ENCODE data around the gene ZFYVE26. TPM values are rescaled to one million over a fixed set of nuclear protein-coding genes. Genes with fewer than 3 reads are reported as not detected.

The ZFYVE26 gene
- total and polyA plus RNA-seq, 10 of the 15 experiments (the other 5 are each of a cell fraction or from before 2014, with no cell fraction given) = 1.00 to 25.6 (median 12.0) TPM

DNA sequence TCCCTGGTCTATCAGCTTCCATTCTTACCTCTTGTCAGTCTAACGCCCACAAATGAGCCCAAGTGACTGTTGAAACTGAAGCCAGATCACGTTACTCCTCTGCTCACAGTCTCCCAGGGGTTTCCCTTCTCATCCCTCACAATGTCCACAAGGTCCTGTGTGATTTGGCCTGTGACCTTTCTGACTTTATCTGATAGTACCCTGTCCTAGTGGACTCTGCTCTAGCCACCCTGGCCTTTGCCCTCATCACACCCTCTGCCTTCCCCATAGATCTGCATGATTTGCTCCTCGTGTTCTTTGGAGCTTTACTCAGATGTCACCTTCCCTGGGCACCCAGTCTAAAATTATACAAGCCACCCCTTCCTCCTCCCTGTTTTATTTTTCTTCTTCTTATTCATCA, 59.2 kb downstream of the ZFYVE26 start (continued):
- TF ChIP-seq, protein P1, sequence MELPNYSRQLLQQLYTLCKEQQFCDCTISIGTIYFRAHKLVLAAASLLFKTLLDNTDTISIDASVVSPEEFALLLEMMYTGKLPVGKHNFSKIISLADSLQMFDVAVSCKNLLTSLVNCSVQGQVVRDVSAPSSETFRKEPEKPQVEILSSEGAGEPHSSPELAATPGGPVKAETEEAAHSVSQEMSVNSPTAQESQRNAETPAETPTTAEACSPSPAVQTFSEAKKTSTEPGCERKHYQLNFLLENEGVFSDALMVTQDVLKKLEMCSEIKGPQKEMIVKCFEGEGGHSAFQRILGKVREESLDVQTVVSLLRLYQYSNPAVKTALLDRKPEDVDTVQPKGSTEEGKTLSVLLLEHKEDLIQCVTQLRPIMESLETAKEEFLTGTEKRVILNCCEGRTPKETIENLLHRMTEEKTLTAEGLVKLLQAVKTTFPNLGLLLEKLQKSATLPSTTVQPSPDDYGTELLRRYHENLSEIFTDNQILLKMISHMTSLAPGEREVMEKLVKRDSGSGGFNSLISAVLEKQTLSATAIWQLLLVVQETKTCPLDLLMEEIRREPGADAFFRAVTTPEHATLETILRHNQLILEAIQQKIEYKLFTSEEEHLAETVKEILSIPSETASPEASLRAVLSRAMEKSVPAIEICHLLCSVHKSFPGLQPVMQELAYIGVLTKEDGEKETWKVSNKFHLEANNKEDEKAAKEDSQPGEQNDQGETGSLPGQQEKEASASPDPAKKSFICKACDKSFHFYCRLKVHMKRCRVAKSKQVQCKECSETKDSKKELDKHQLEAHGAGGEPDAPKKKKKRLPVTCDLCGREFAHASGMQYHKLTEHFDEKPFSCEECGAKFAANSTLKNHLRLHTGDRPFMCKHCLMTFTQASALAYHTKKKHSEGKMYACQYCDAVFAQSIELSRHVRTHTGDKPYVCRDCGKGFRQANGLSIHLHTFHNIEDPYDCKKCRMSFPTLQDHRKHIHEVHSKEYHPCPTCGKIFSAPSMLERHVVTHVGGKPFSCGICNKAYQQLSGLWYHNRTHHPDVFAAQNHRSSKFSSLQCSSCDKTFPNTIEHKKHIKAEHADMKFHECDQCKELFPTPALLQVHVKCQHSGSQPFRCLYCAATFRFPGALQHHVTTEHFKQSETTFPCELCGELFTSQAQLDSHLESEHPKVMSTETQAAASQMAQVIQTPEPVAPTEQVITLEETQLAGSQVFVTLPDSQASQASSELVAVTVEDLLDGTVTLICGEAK (IDR thresholded peaks at IDR 0.05; ENCODE audit: borderline replicate concordance) = no peak
- TF ChIP-seq, protein P2, sequence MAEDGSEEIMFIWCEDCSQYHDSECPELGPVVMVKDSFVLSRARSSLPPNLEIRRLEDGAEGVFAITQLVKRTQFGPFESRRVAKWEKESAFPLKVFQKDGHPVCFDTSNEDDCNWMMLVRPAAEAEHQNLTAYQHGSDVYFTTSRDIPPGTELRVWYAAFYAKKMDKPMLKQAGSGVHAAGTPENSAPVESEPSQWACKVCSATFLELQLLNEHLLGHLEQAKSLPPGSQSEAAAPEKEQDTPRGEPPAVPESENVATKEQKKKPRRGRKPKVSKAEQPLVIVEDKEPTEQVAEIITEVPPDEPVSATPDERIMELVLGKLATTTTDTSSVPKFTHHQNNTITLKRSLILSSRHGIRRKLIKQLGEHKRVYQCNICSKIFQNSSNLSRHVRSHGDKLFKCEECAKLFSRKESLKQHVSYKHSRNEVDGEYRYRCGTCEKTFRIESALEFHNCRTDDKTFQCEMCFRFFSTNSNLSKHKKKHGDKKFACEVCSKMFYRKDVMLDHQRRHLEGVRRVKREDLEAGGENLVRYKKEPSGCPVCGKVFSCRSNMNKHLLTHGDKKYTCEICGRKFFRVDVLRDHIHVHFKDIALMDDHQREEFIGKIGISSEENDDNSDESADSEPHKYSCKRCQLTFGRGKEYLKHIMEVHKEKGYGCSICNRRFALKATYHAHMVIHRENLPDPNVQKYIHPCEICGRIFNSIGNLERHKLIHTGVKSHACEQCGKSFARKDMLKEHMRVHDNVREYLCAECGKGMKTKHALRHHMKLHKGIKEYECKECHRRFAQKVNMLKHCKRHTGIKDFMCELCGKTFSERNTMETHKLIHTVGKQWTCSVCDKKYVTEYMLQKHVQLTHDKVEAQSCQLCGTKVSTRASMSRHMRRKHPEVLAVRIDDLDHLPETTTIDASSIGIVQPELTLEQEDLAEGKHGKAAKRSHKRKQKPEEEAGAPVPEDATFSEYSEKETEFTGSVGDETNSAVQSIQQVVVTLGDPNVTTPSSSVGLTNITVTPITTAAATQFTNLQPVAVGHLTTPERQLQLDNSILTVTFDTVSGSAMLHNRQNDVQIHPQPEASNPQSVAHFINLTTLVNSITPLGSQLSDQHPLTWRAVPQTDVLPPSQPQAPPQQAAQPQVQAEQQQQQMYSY (CRISPR knock-in tag; IDR thresholded peaks at IDR 0.05) = no peak
- TF ChIP-seq ZNF217 (IDR thresholded peaks at IDR 0.05) = no peak
- no peak for TF ChIP-seq BHLHE40 (IDR thresholded peaks at IDR 0.05; ENCODE audit: borderline replicate concordance in 1 of 2, low read depth in 2 of 2, low read length in 1 of 2)
- TF ChIP-seq PML (IDR thresholded peaks at IDR 0.05; ENCODE audit: low read length) = no peak

All from GM12878 (cell line).